Gastroesophageal sphincter (tissue), 3 donors: ENCODE results near the gene SATB1.

Experiments used
- EP300 ChIP-seq: sonication (generic); formaldehyde crosslinking; IDR thresholded peaks from one replicate; pipeline ENCODE4 v1.6.1; 2017; ENCODE audit warnings: antibody characterized with exemption, mild to moderate bottlenecking
- POLR2A ChIP-seq, 2 donors: fragments of 450-650 bp; IDR thresholded peaks; one replicate each; pipeline ENCODE4 v1.6.1; 2017; ENCODE audit warnings: antibody characterized with exemption in 2 of 2, mild to moderate bottlenecking in 2 of 2, moderate library complexity in 1 of 2
- POLR2AphosphoS5 ChIP-seq: sonication (generic); formaldehyde crosslinking; IDR thresholded peaks from one replicate; pipeline ENCODE4 v1.6.1; 2017; ENCODE audit warnings: antibody characterized with exemption
- TF ChIP-seq, protein P1 (sequence below), 4 experiments: fragments of 200-600 bp in 2 of 4; fragments of 450-650 bp in 2 of 4; sonication (generic) in 1 of 4; IDR thresholded peaks; one replicate each; pipeline ENCODE4 v1.5.1; 2017 to 2019; ENCODE audit warnings: antibody characterized with exemption in 4 of 4, mild to moderate bottlenecking in 2 of 4, moderate library complexity in 2 of 4

DNA sequence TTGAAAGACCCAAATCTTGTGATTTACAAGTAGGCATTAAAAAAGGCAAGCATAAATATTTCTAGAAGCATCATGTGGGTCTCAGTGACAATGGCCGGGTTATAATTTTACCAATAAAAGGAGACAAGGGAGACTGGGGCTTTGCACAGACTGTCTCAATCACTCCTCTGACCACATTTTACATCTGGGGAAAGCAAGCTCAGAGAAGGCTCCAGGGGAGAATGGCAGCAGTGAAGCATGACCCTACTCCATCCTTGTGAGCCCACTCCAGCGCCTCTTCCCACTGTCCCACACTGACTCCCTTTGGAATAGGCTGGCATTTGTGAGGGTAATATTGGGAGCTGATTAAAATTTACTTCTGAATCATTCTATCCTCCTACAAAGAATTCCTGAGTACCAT, 61.8 kb downstream of the SATB1 start:
- TF ChIP-seq, protein P1, sequence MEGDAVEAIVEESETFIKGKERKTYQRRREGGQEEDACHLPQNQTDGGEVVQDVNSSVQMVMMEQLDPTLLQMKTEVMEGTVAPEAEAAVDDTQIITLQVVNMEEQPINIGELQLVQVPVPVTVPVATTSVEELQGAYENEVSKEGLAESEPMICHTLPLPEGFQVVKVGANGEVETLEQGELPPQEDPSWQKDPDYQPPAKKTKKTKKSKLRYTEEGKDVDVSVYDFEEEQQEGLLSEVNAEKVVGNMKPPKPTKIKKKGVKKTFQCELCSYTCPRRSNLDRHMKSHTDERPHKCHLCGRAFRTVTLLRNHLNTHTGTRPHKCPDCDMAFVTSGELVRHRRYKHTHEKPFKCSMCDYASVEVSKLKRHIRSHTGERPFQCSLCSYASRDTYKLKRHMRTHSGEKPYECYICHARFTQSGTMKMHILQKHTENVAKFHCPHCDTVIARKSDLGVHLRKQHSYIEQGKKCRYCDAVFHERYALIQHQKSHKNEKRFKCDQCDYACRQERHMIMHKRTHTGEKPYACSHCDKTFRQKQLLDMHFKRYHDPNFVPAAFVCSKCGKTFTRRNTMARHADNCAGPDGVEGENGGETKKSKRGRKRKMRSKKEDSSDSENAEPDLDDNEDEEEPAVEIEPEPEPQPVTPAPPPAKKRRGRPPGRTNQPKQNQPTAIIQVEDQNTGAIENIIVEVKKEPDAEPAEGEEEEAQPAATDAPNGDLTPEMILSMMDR (IDR thresholded peaks at IDR 0.05) = no peak
- TF ChIP-seq EP300 (no peak), POLR2A (IDR thresholded peaks at IDR 0.05) (no peak), POLR2AphosphoS5 (no peak)
